ENCODE measurements around the gene RPL9.
A peak's percentile ranks its signal among the peaks of the same experiment; 100 is the strongest.

DNA sequence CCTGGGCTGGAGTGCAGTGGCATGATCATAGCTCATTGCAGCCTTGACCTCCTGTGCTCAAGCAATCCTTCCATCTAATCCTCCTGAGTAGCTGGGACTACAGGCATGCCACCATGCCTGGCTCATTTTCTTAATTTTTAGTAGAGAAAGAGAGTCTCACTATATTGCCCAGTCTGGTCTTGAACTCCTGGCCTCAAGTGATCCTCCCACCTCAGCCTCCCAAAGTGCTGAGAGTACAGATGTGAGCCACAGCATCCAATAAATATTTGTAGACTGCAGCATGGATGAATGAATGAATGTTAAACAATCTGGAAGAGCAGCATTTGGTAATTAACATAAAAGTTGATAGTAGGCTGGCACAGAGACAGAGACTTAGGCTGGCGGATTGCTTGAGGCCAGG, 32.0 kb downstream of the RPL9 start:
- TF ChIP-seq KAT2B (IDR thresholded peaks at IDR 0.05; ENCODE audit: borderline replicate concordance, low read depth, low read length), result no peak
- TF ChIP-seq RFX1 (IDR thresholded peaks at IDR 0.05), result no peak
- TF ChIP-seq ZNF20 (CRISPR knock-in tag; IDR thresholded peaks at IDR 0.05), result no peak
- no peak for TF ChIP-seq ELF4 (CRISPR knock-in tag; IDR thresholded peaks at IDR 0.05; ENCODE audit: borderline replicate concordance)
- TF ChIP-seq, protein P1, sequence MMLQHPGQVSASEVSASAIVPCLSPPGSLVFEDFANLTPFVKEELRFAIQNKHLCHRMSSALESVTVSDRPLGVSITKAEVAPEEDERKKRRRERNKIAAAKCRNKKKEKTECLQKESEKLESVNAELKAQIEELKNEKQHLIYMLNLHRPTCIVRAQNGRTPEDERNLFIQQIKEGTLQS (CRISPR knock-in tag; IDR thresholded peaks at IDR 0.05), result no peak
- no peak for TF ChIP-seq NBN (conservative IDR thresholded peaks at IDR 0.05)
- no peak for TF ChIP-seq CHD2 (IDR thresholded peaks at IDR 0.05; ENCODE audit: low read depth, low read length)
- TF ChIP-seq POLR2A (IDR thresholded peaks at IDR 0.05; ENCODE audit: insufficient read depth in 1 of 2, low read depth in 2 of 2, low read length in 2 of 2), result no peak
- TF ChIP-seq JUNB (CRISPR knock-in tag; IDR thresholded peaks at IDR 0.05; ENCODE audit: borderline replicate concordance), result no peak
- peak; percentile 64; the same call in 1 of the 2 replicates for TF ChIP-seq ZMYM2 (CRISPR knock-in tag; IDR thresholded peaks at IDR 0.05)
- no peak for TF ChIP-seq ZBTB3 (CRISPR knock-in tag; IDR thresholded peaks at IDR 0.05; ENCODE audit: borderline replicate concordance, low read depth)
- TF ChIP-seq ZNF773 (CRISPR knock-in tag; IDR thresholded peaks at IDR 0.05; ENCODE audit: borderline replicate concordance), result no peak
- no peak for TF ChIP-seq MXI1 (IDR thresholded peaks at IDR 0.05; ENCODE audit: borderline replicate concordance, low read depth, low read length)

All from HepG2 (cell line).